Mesothelial cell of epicardium (in vitro differentiated cells): ENCODE measurements around the gene TRUB1. TPM values are rescaled to one million over a fixed set of nuclear protein-coding genes. Genes with fewer than 3 reads are reported as not detected.

Experiments used
- DNase-seq, 2 experiments: peaks; one replicate each; pipeline ENCODE4 v3.0.0; 2021; ENCODE audit warnings: low spot score in 2 of 2; ENCODE audit not compliant: unreplicated experiment in 2 of 2
- H3K27ac Mint-ChIP-seq: 2 replicates; pipeline ENCODE4 v1.8.0; 2021; ENCODE audit warnings: mixed read lengths
- H3K27me3 Mint-ChIP-seq: 2 replicates; pipeline ENCODE4 v1.8.0; 2021; ENCODE audit warnings: low read depth, mixed read lengths
- H3K36me3 Mint-ChIP-seq: 2 replicates; pipeline ENCODE4 v1.8.0; 2021; ENCODE audit warnings: mixed read lengths
- H3K4me1 Mint-ChIP-seq: 2 replicates; pipeline ENCODE4 v1.8.0; 2021; ENCODE audit warnings: mixed read lengths
- H3K4me3 Mint-ChIP-seq: 2 replicates; pipeline ENCODE4 v1.8.0; 2021; ENCODE audit warnings: mild to moderate bottlenecking, moderate library complexity, mixed read lengths
- H3K9me3 Mint-ChIP-seq: 2 replicates; pipeline ENCODE4 v1.8.0; 2021; ENCODE audit warnings: mixed read lengths
- total RNA-seq: library from RNA; stranded (reverse); gene quantifications from 3 replicates; pipeline ENCODE4 v1.2.1, GENCODE V29; 2021
- TF ChIP-seq, protein P1 (sequence below): fragments of 200-600 bp; sonication (generic); IDR thresholded peaks from one replicate; pipeline ENCODE4 v1.5.0; 2021; ENCODE audit warnings: antibody characterized with exemption; ENCODE audit not compliant: unreplicated experiment

Gene TRUB1
- total RNA-seq, 1 donor from 2014 or later = 23.6 TPM

DNA sequence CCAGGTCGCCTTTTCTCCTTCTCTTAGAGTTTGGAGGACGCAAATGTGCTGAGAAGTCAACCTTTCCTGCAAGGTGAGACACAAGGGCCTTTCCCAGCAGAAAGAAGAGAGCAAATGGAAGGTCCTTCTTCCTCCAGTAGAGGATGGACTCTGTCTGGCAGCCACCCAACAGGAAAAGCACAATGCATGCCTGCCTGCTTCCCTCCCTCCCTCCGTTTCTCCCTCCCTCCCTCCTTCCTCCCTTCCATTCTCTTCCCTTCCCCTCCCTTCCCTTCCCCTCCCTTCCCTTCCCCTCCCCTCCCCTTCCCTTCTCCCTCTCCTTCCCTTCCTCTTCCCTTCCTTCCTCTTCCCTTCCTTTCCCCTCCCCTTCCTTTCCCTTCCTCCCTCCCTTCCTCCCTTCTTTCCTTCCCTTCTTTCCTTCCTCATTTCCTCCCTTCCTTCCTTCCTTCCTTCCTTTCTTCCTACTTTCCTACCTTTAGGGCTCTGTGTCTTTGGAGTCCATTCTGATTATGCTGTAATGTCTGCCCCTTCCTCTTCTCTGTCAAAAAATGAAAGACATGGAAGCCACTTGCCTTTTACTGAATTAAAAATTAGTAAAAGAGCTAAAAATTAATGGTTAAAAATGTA, 66.4 kb downstream of the TRUB1 start:
- Mint-ChIP-seq H3K4me1 (peaks cover 14% of the 10 kb centered on the region), H3K27me3 (peaks cover 8% of the 10 kb centered on the region), H3K9me3 (no peaks in the 10 kb centered on the region), H3K4me3 (no peak overlapping the region), H3K36me3 (no peaks in the 10 kb centered on the region), H3K27ac (no peak overlapping the region)
- TF ChIP-seq, protein P1, sequence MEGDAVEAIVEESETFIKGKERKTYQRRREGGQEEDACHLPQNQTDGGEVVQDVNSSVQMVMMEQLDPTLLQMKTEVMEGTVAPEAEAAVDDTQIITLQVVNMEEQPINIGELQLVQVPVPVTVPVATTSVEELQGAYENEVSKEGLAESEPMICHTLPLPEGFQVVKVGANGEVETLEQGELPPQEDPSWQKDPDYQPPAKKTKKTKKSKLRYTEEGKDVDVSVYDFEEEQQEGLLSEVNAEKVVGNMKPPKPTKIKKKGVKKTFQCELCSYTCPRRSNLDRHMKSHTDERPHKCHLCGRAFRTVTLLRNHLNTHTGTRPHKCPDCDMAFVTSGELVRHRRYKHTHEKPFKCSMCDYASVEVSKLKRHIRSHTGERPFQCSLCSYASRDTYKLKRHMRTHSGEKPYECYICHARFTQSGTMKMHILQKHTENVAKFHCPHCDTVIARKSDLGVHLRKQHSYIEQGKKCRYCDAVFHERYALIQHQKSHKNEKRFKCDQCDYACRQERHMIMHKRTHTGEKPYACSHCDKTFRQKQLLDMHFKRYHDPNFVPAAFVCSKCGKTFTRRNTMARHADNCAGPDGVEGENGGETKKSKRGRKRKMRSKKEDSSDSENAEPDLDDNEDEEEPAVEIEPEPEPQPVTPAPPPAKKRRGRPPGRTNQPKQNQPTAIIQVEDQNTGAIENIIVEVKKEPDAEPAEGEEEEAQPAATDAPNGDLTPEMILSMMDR = no peak
- no peak for DNase-seq

DNA sequence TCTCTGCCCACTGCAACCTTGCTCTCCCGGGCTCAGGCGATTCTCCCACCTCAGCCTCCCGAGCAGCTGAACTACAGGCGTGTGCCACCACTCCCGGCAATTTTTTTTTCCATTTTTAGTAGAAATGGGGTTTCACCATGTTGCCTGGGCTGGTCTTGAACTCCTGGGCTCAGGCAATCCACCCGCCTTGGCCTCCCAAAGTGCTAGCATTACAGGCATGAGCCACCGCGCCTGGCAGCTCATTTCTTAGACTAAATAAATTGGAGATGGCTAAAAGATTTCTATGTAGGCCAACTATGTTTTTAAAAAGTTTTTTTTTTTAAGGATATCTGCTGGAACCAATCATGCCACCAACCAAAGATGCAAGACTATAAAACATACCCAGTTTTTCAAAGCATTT, 67.8 kb downstream of the TRUB1 start:
- Mint-ChIP-seq H3K27ac (no peak overlapping the region), H3K4me1 (peaks cover 14% of the 10 kb centered on the region), H3K4me3 (no peak overlapping the region), H3K36me3 (no peaks in the 10 kb centered on the region), H3K27me3 (peaks cover 8% of the 10 kb centered on the region), H3K9me3 (no peaks in the 10 kb centered on the region)
- no peak for DNase-seq
- TF ChIP-seq, protein P1 = no peak

DNA sequence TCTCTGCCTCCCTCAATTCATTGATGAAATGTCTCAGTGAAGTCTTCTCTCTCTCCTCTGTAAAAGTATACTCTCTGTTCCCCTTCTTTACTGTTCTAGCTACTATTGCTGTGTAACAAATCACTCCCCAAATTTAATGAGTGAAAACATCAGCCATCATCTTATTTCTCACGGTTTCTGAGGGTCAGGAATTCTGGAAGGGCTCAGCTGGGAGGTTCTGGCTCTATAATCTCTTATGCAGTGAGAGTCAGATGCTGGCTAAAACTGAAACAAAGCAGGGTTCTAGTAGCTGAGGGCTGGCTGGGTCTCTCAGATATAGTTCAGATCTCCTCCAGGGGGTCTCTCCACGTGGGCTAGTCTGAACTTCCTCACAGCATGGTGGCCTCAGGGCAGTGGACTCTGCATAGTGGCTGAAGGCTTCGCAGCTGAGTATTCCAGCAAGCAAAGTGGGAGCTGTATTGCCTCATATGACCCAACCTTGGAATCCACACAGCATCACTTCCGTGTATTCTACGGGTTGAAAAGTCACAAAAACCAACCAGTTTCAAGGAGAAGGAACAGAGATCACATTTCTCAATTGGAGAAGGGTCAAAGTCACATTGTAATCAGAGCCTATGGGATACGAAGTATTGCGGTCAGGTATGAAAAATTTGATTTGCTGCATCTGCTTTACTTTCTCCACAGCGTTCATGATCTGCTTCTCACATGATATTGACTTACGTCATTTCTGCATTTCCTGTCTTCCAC, 80.4 kb downstream of the TRUB1 start:
- H3K27ac Mint-ChIP-seq = no peak overlapping the region
- no peaks in the 10 kb centered on the region for H3K4me1 Mint-ChIP-seq
- no peaks in the 10 kb centered on the region for H3K36me3 Mint-ChIP-seq
- no peak overlapping the region for H3K4me3 Mint-ChIP-seq
- no peaks in the 10 kb centered on the region for H3K9me3 Mint-ChIP-seq
- H3K27me3 Mint-ChIP-seq = peaks cover 7% of the 10 kb centered on the region
- no peak for DNase-seq
- TF ChIP-seq, protein P1 = no peak

- H3K4me3 Mint-ChIP-seq = no peak overlapping the region
- H3K27me3 Mint-ChIP-seq = peaks cover 7% of the 10 kb centered on the region
These were observed 82.5 kb downstream of the TRUB1 start for GRCh38 chr10:115020449-115020848.

DNA sequence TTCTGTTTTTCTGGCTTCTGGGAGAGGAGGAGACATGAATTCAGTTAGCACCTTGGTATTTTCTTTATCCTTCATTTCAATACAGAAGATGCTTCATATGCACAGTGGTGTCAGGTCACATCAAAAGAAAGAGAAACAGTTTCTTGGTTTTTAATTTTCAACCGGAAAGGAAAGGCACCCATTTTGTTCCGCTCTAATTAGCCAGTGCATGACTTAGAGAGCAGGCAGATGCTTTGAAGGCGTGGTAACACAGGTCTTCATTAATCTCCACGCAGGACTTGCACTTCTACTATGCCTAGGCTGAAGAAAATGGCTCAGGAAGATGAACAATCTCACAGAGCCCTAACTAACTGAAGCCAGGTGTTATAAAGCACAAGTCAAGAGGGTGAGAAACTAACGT, 84.7 kb downstream of the TRUB1 start:
- TF ChIP-seq, protein P1 = no peak
- no peak overlapping the region for H3K4me3 Mint-ChIP-seq
- no peaks in the 10 kb centered on the region for H3K36me3 Mint-ChIP-seq
- DNase-seq = no peak
- peaks cover 3% of the 10 kb centered on the region for H3K4me1 Mint-ChIP-seq
- no peak overlapping the region for H3K27ac Mint-ChIP-seq
- H3K9me3 Mint-ChIP-seq = no peaks in the 10 kb centered on the region
- peaks cover 3% of the 10 kb centered on the region for H3K27me3 Mint-ChIP-seq

More at GRCh38 chr10:115020449-115020848, 82.5 kb downstream of the TRUB1 start:
- Mint-ChIP-seq H3K27ac (no peak overlapping the region), H3K36me3 (no peaks in the 10 kb centered on the region), H3K4me1 (peaks cover 1% of the 10 kb centered on the region), H3K9me3 (no peaks in the 10 kb centered on the region)
- TF ChIP-seq, protein P1 = no peak
- DNase-seq = no peak
